ENCODE measurements around the gene PRTFDC1.

DNA sequence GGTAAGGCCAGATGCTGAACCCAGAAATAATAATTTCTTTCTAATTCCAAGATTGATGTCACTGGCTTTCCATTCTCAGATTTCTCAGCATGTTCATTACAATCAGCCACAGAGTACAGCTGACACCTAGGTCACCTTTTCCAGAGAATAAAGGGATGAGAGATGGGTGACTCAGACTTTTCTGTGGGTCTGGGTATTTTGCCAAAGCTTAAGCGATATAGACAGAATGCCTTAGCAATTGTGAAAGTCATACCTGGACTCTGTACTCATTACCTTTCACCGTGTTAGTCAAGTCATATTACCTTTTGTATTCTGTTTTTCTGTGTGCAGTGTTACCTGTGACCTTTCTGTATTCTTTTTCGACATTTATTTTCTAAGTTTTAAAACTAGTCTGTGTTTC lies 10.6 kb upstream of the PRTFDC1 start:
- no peak for TF ChIP-seq CTCF (IDR thresholded peaks at IDR 0.05; ENCODE audit: low read depth, low read length, poor library complexity, severe bottlenecking)
- no peak for TF ChIP-seq EZH2phosphoT487 (IDR thresholded peaks at IDR 0.05; ENCODE audit: borderline replicate concordance, low read length)

Measured in DOHH2 (cell line).